ENCODE results near the gene MGRN1. TPM values are rescaled to one million over a fixed set of nuclear protein-coding genes. Genes with fewer than 3 reads are reported as not detected.
"Not testable (repeated sequence)": the region's sequence is repeated elsewhere in the genome, so short reads cannot be mapped to it uniquely, and the experiment has no call there.

The MGRN1 gene
- total RNA-seq, 1 experiment from 2014 or later = 72.3 TPM

- peaks cover 29% of the 10 kb centered on the region for H3K36me3 Mint-ChIP-seq (ENCODE audit: insufficient read depth, unreplicated experiment)
- no peaks in the 10 kb centered on the region for H3K27me3 Mint-ChIP-seq (ENCODE audit: insufficient read depth, unreplicated experiment)
- peaks cover 11% of the 10 kb centered on the region for H3K4me1 Mint-ChIP-seq (ENCODE audit: low read depth, unreplicated experiment)
- no peak overlapping the region for H3K4me3 Mint-ChIP-seq (ENCODE audit: unreplicated experiment)
- intact Hi-C loops (cut with micrococcal nuclease; ENCODE audit: unreplicated experiment) = no loop called here
- DNase-seq = no peak
- no peaks in the 10 kb centered on the region for H3K9me3 Mint-ChIP-seq (ENCODE audit: unreplicated experiment)
- TF ChIP-seq, protein P1, sequence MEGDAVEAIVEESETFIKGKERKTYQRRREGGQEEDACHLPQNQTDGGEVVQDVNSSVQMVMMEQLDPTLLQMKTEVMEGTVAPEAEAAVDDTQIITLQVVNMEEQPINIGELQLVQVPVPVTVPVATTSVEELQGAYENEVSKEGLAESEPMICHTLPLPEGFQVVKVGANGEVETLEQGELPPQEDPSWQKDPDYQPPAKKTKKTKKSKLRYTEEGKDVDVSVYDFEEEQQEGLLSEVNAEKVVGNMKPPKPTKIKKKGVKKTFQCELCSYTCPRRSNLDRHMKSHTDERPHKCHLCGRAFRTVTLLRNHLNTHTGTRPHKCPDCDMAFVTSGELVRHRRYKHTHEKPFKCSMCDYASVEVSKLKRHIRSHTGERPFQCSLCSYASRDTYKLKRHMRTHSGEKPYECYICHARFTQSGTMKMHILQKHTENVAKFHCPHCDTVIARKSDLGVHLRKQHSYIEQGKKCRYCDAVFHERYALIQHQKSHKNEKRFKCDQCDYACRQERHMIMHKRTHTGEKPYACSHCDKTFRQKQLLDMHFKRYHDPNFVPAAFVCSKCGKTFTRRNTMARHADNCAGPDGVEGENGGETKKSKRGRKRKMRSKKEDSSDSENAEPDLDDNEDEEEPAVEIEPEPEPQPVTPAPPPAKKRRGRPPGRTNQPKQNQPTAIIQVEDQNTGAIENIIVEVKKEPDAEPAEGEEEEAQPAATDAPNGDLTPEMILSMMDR (IDR thresholded peaks at IDR 0.05; ENCODE audit: insufficient read depth in 1 of 2, low read depth in 1 of 2, low read length in 1 of 2, severe bottlenecking in 1 of 2, unreplicated experiment in 1 of 2) = no peak
- CTCF ChIA-PET = interaction anchor here (0.5 to 2.1 kb wide), 6 partner anchors 9 to 449 kb away, joined by 3 to 13 read pairs (median 4); partner anchors contain the start of genes ANKS3 and MGRN1
- no peaks in the 10 kb centered on the region for H3K27me3 ChIP-seq (replicated peaks; ENCODE audit: control insufficient read depth, insufficient read depth, low read length)
- H3K4me3 ChIP-seq (ENCODE audit: low read depth, low read length) = no peak overlapping the region
- peaks cover 26% of the 10 kb centered on the region for H3K4me1 ChIP-seq
- H3K36me3 ChIP-seq (ENCODE audit: control insufficient read depth, insufficient read depth, low read length) = peaks cover 2% of the 10 kb centered on the region
- no peaks in the 10 kb centered on the region for H3K9me3 ChIP-seq
- BruUV-seq (replicated peaks) = no TSS peak
- POLR2A ChIA-PET = interaction anchor here (0.6 kb wide), 1 partner anchor 81 kb away, joined by 3 read pairs; no protein-coding TSS in a partner anchor
- H3K27ac Mint-ChIP-seq (ENCODE audit: unreplicated experiment) = peak overlapping the region; percentile 80
Measured at GRCh38 chr16:4649744-4650442, 25.3 kb downstream of the MGRN1 start.

- TF ChIP-seq, protein P1 (IDR thresholded peaks at IDR 0.05; ENCODE audit: insufficient read depth in 1 of 2, low read depth in 1 of 2, low read length in 1 of 2, severe bottlenecking in 1 of 2, unreplicated experiment in 1 of 2) = peak; percentile 70 to 73
- ChIA-PET POLR2A (interaction anchor here (0.6 kb wide), 1 partner anchor 80 kb away, joined by 3 read pairs; no protein-coding TSS in a partner anchor), CTCF (interaction anchor here (0.5 to 2.1 kb wide), 6 partner anchors 10 to 450 kb away, joined by 3 to 13 read pairs (median 4); partner anchors contain the start of genes ANKS3 and MGRN1)
- H3K9me3 Mint-ChIP-seq (ENCODE audit: unreplicated experiment); H3K36me3 ChIP-seq (ENCODE audit: control insufficient read depth, insufficient read depth, low read length); H3K27me3 Mint-ChIP-seq (ENCODE audit: insufficient read depth, unreplicated experiment); H3K4me3 Mint-ChIP-seq (ENCODE audit: unreplicated experiment); BruUV-seq (replicated peaks); H3K4me3 ChIP-seq (ENCODE audit: low read depth, low read length); H3K27ac Mint-ChIP-seq (ENCODE audit: unreplicated experiment); H3K9me3 ChIP-seq; H3K27me3 ChIP-seq (replicated peaks; ENCODE audit: control insufficient read depth, insufficient read depth, low read length); intact Hi-C loops (cut with micrococcal nuclease; ENCODE audit: unreplicated experiment): not testable (repeated sequence)
- peaks cover 11% of the 10 kb centered on the region for H3K4me1 Mint-ChIP-seq (ENCODE audit: low read depth, unreplicated experiment)
- H3K36me3 Mint-ChIP-seq (ENCODE audit: insufficient read depth, unreplicated experiment) = peaks cover 23% of the 10 kb centered on the region
- DNase-seq = peak; percentile 63 to 74
- H3K4me1 ChIP-seq = peaks cover 29% of the 10 kb centered on the region
Measured at GRCh38 chr16:4650443-4651074, 25.9 kb downstream of the MGRN1 start.

- Histone ChIP-seq H3K4me3 (ENCODE audit: low read depth, low read length) (no peak overlapping the region), H3K36me3 (ENCODE audit: control insufficient read depth, insufficient read depth, low read length) (peaks cover 2% of the 10 kb centered on the region), H3K4me1 (peaks cover 29% of the 10 kb centered on the region), H3K9me3 (no peaks in the 10 kb centered on the region), H3K27me3 (replicated peaks; ENCODE audit: control insufficient read depth, insufficient read depth, low read length) (no peaks in the 10 kb centered on the region)
- POLR2A ChIA-PET = no interaction called here
- Mint-ChIP-seq H3K4me3 (ENCODE audit: unreplicated experiment) (no peak overlapping the region), H3K4me1 (ENCODE audit: low read depth, unreplicated experiment) (peaks cover 11% of the 10 kb centered on the region), H3K9me3 (ENCODE audit: unreplicated experiment) (no peaks in the 10 kb centered on the region), H3K36me3 (ENCODE audit: insufficient read depth, unreplicated experiment) (peaks cover 28% of the 10 kb centered on the region), H3K27me3 (ENCODE audit: insufficient read depth, unreplicated experiment) (no peaks in the 10 kb centered on the region), H3K27ac (ENCODE audit: unreplicated experiment) (no peak overlapping the region)
- CTCF ChIA-PET = interaction anchor here (0.9 kb wide), 1 partner anchor 27 kb away, joined by 3 read pairs; the partner anchor contains the start of gene MGRN1
- no peak for DNase-seq
- intact Hi-C loops (cut with micrococcal nuclease; ENCODE audit: unreplicated experiment) = no loop called here
- no TSS peak for BruUV-seq (replicated peaks)
- TF ChIP-seq, protein P1 (IDR thresholded peaks at IDR 0.05; ENCODE audit: insufficient read depth in 1 of 2, low read depth in 1 of 2, low read length in 1 of 2, severe bottlenecking in 1 of 2, unreplicated experiment in 1 of 2) = no peak
Measured at GRCh38 chr16:4651827-4652226, 27.2 kb downstream of the MGRN1 start.
